ENCODE measurements around the gene APOC1.

DNA sequence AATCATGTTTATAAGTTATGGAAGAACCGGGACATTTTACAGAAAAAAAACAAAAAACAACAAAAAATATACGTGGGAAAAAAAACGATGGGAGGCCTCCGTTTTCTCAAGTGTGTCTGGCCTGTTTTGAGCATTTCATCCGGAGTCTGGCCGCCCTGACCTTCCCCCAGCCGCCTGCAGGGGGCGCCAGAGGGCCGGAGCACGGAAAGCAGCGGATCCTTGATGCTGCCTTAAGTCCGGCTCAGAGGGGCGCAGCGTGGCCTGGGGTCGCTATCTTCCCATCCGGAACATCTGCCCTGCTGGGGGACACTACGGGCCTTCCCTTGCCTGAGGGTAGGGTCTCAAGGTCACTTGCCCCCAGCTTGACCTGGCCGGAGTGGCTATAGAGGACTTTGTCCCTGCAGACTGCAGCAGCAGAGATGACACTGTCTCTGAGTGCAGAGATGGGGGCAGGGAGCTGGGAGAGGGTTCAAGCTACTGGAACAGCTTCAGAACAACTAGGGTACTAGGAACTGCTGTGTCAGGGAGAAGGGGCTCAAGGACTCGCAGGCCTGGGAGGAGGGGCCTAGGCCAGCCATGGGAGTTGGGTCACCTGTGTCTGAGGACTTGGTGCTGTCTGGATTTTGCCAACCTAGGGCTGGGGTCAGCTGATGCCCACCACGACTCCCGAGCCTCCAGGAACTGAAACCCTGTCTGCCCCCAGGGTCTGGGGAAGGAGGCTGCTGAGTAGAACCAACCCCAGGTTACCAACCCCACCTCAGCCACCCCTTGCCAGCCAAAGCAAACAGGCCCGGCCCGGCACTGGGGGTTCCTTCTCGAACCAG lies 10.6 kb upstream of the APOC1 start:
- TF ChIP-seq, protein P1, sequence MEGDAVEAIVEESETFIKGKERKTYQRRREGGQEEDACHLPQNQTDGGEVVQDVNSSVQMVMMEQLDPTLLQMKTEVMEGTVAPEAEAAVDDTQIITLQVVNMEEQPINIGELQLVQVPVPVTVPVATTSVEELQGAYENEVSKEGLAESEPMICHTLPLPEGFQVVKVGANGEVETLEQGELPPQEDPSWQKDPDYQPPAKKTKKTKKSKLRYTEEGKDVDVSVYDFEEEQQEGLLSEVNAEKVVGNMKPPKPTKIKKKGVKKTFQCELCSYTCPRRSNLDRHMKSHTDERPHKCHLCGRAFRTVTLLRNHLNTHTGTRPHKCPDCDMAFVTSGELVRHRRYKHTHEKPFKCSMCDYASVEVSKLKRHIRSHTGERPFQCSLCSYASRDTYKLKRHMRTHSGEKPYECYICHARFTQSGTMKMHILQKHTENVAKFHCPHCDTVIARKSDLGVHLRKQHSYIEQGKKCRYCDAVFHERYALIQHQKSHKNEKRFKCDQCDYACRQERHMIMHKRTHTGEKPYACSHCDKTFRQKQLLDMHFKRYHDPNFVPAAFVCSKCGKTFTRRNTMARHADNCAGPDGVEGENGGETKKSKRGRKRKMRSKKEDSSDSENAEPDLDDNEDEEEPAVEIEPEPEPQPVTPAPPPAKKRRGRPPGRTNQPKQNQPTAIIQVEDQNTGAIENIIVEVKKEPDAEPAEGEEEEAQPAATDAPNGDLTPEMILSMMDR (conservative IDR thresholded peaks at IDR 0.05 in 1 of 2, IDR thresholded peaks at IDR 0.05 in 1 of 2; ENCODE audit: extremely low read depth in 1 of 2, insufficient read depth in 1 of 2, low read depth in 1 of 2, low read length in 2 of 2) = peak; percentile 94 to 98
- TF ChIP-seq EZH2 (IDR thresholded peaks at IDR 0.05; ENCODE audit: borderline replicate concordance, low read length) = no peak

Measured in mammary epithelial cell (primary cell).